Lung (tissue), 12 donors: ENCODE data around the gene ATXN1. TPM values are rescaled to one million over a fixed set of nuclear protein-coding genes. Genes with fewer than 3 reads are reported as not detected.
"Not testable (repeated sequence)": the region's sequence is repeated elsewhere in the genome, so short reads cannot be mapped to it uniquely, and the experiment has no call there.

ENCODE experiments used
- ATAC-seq: fragments of 200-7000 bp; cut with Tn5 transposase; one replicate; pipeline ENCODE4 v1.9.1; 2020; ENCODE audit warnings: moderate number of reproducible peaks; ENCODE audit not compliant: insufficient read depth, low FRiP score
- DNase-seq, 3 donors: peaks; one replicate each; pipeline ENCODE4 v3.0.0-alpha.2; 2013 to 2017
- H3K27ac ChIP-seq, 2 donors: one replicate each; pipeline ENCODE4 v1.5.1; 2013; ENCODE audit warnings: mild to moderate bottlenecking in 2 of 2, moderate library complexity in 2 of 2, control low read depth in 1 of 2, inconsistent platforms in 1 of 2, low read depth in 1 of 2, low read length in 1 of 2
- H3K27me3 ChIP-seq, 3 donors: one replicate each; pipeline ENCODE4 v1.5.1; 2013; ENCODE audit warnings: low read length in 2 of 3; ENCODE audit not compliant: control insufficient read depth in 3 of 3, insufficient read depth in 3 of 3
- H3K36me3 ChIP-seq, 4 donors: one replicate each; pipeline ENCODE4 v1.5.1; 2013; ENCODE audit warnings: low read length in 4 of 4, mild to moderate bottlenecking in 1 of 4, moderate library complexity in 1 of 4; ENCODE audit not compliant: control insufficient read depth in 4 of 4, insufficient read depth in 4 of 4
- H3K4me1 ChIP-seq, 5 donors: one replicate each; pipeline ENCODE4 v1.5.1; 2013; ENCODE audit warnings: low read length in 5 of 5, mild to moderate bottlenecking in 2 of 5, moderate library complexity in 1 of 5; ENCODE audit not compliant: control insufficient read depth in 5 of 5, insufficient read depth in 5 of 5
- H3K4me3 ChIP-seq: one replicate; pipeline ENCODE4 v1.5.1; 2013; ENCODE audit warnings: mild to moderate bottlenecking, control low read depth, moderate library complexity
- H3K9ac ChIP-seq, 2 donors: one replicate each; pipeline ENCODE4 v1.5.1; 2013; ENCODE audit warnings: low read length in 2 of 2, control low read depth in 1 of 2; ENCODE audit not compliant: insufficient read depth in 1 of 2
- H3K9me3 ChIP-seq, 4 donors: one replicate each; pipeline ENCODE4 v1.5.1; 2013; ENCODE audit warnings: low read length in 3 of 4, mild to moderate bottlenecking in 1 of 4, moderate library complexity in 1 of 4; ENCODE audit not compliant: control insufficient read depth in 4 of 4, insufficient read depth in 3 of 4
- WGBS, 2 donors: extraction: QIAGEN DNeasy Blood & Tissue Kit; methylation state at CpG; one replicate each; pipeline ENCODE4 v1.1.7; 2013; 5-methylcytosine and 5-hydroxymethylcytosine counted together
- polyA plus RNA-seq, 2 donors: library from polyadenylated mRNA; stranded (reverse); fragments of 200-250 nt; gene quantifications; one replicate each; pipeline ENCODE4 v1.2.1, GENCODE V29; 2013
- total RNA-seq, 2 donors: library from RNA; depleted of rRNA in 1 of 2; stranded (reverse); fragments of >200 nt in 1 of 2; gene quantifications; one replicate each; pipeline ENCODE4 v1.2.1, GENCODE V29; 2014 to 2021
- TF ChIP-seq, protein P1 (sequence below): IDR thresholded peaks from 2 replicates; pipeline ENCODE4 v1.5.1; 2012; ENCODE audit warnings: mild to moderate bottlenecking; ENCODE audit errors: control extremely low read depth, extremely low read depth
- donor health status: control.
- donor health status: control.
- donor health status: Bipolar disorder and iron deficiency.
- donor health status: healthy.
- donor health status: DM: yes; HTN: yes; CAD: no.

Gene ATXN1
- total and polyA plus RNA-seq, 4 donors: 9.7 to 108 (median 34.9) TPM

DNA sequence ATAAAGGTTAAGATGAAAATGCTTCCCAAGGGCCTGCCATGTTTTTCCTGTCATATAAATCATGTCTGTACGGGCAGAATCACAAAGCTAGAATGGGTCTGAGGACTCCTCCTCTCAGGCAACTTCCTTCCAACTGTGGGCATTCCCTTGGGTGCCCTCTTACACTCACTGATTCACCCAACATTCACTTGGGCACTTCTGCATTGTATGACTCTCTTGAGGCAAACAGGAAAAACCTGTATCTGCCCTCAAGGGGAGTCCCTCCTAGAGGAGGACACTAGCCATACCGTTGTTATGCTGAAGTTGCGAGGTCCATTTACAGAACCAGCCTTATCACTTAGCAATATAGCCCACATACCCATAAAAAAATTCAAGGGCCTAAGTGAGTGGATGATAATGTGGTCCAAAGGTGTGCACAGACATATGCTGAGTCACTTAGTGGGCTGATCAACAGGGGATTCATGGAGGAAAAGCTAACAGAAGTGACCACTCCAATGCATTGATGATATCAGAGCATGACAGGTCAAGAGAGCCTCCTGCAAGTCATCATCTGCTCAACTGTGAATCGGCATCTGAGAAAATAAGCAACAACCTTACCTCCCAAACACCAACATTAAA is 131.1 kb downstream of the ATXN1 start:
- H3K36me3 ChIP-seq: peaks cover 0 to 9% (median 0%) of the 10 kb centered on the region in 4 donors

DNA sequence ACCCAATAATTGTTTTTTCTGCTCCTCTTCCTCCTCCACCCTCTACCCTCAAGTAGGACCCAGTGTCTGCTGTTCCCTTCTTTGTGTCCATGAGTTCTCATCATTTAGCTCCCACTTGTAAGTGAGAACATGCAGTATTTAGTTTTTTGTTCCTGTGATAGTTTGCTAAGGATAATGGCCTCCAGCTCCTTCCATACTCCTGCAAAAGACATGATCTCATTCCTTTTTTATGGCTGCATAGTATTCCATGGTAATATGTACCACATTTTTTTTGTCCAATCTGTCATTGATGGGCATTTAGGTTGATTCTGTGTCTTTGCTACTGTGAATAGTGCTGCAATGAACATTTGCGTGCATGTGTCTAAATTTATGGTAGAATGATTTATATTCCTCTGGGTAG is 132.7 kb downstream of the ATXN1 start:
- 97 to 98% methylated on average over 1 of the region's 1 CpG for WGBS, 2 donors
- not testable (repeated sequence) for H3K27me3 ChIP-seq

More for the DNA sequence above, 131.1 kb downstream of the ATXN1 start:
- TF ChIP-seq, protein P1, sequence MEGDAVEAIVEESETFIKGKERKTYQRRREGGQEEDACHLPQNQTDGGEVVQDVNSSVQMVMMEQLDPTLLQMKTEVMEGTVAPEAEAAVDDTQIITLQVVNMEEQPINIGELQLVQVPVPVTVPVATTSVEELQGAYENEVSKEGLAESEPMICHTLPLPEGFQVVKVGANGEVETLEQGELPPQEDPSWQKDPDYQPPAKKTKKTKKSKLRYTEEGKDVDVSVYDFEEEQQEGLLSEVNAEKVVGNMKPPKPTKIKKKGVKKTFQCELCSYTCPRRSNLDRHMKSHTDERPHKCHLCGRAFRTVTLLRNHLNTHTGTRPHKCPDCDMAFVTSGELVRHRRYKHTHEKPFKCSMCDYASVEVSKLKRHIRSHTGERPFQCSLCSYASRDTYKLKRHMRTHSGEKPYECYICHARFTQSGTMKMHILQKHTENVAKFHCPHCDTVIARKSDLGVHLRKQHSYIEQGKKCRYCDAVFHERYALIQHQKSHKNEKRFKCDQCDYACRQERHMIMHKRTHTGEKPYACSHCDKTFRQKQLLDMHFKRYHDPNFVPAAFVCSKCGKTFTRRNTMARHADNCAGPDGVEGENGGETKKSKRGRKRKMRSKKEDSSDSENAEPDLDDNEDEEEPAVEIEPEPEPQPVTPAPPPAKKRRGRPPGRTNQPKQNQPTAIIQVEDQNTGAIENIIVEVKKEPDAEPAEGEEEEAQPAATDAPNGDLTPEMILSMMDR: no peak
- no peak for ATAC-seq
- Histone ChIP-seq H3K9ac (no peak overlapping the region), H3K4me3 (no peak overlapping the region), H3K4me1 (peaks cover 0 to 10% (median 0%) of the 10 kb centered on the region in 5 donors), H3K27me3 (no peaks in the 10 kb centered on the region), H3K27ac (no peak overlapping the region), H3K9me3 (no peaks in the 10 kb centered on the region)
- no peak for DNase-seq
- WGBS, 2 donors: 75 to 88% methylated on average over 4 of the region's 4 CpGs

DNA sequence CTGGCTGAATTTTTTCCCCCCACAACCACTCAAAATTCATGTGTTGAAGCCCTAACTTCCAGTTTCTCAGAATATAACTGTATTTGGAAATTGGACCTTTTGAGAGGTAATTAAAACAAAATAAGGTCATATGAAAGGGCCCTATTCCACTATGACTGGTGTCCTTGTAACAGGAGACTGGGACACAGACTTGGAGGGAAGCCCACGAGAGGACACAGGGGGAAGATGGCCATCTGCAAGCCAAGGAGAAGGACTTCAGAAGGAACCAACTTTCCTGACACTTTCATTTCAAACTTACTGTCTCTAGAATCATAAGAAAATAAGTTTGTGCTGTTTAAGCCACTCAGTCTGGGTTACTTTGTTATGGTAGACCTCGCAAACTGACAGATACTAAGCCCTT is 134.6 kb downstream of the ATXN1 start:
- ATAC-seq: no peak
- 75 to 91% methylated on average over 2 of the region's 2 CpGs for WGBS, 2 donors

More for the DNA sequence above, 132.7 kb downstream of the ATXN1 start:
- H3K9me3 ChIP-seq, DNase-seq, H3K9ac ChIP-seq, H3K36me3 ChIP-seq, ATAC-seq, H3K4me3 ChIP-seq, H3K27ac ChIP-seq: not testable (repeated sequence)
- H3K4me1 ChIP-seq: peaks cover 0 to 10% (median 0%) of the 10 kb centered on the region in 5 donors

More for the DNA sequence above, 134.6 kb downstream of the ATXN1 start:
- H3K9me3 ChIP-seq: no peaks in the 10 kb centered on the region
- H3K36me3 ChIP-seq: peaks cover 0 to 9% (median 0%) of the 10 kb centered on the region in 4 donors
- TF ChIP-seq, protein P1: no peak
- DNase-seq: no peak
- no peak overlapping the region for H3K4me3 ChIP-seq
- H3K9ac ChIP-seq: no peak overlapping the region
- no peaks in the 10 kb centered on the region for H3K27me3 ChIP-seq
- H3K4me1 ChIP-seq: peaks cover 0 to 10% (median 0%) of the 10 kb centered on the region in 5 donors
- H3K27ac ChIP-seq: no peak overlapping the region
